Suprapubic skin (tissue), 4 donors: Measurements from ENCODE around the gene SLC38A11.
"Not testable (repeated sequence)": the region's sequence is repeated elsewhere in the genome, so short reads cannot be mapped to it uniquely, and the experiment has no call there.

Experiments
- CTCF ChIP-seq, 2 donors: fragments of 200-600 bp in 1 of 2; fragments of 450-650 bp in 1 of 2; sonication (generic) in 1 of 2; IDR thresholded peaks; one replicate each; pipeline ENCODE4 v1.5.1; 2016 to 2019; ENCODE audit warnings: antibody characterized with exemption in 2 of 2, mild to moderate bottlenecking in 1 of 2, moderate library complexity in 1 of 2
- EP300 ChIP-seq: sonication (generic); formaldehyde crosslinking; IDR thresholded peaks from one replicate; pipeline ENCODE4 v1.6.1; 2017; ENCODE audit warnings: antibody characterized with exemption
- POLR2A ChIP-seq, 2 donors: fragments of 450-650 bp; IDR thresholded peaks; one replicate each; pipeline ENCODE4 v1.6.1; 2017; ENCODE audit warnings: antibody characterized with exemption in 2 of 2, mild to moderate bottlenecking in 2 of 2, moderate library complexity in 2 of 2
- POLR2AphosphoS5 ChIP-seq, 3 donors: sonication (generic); formaldehyde crosslinking; IDR thresholded peaks; one replicate each; pipeline ENCODE4 v1.6.1; 2017; ENCODE audit warnings: antibody characterized with exemption in 3 of 3

GRCh38 chr2:164976875-164977470, 21.6 kb upstream of the SLC38A11 start:
- TF ChIP-seq CTCF (IDR thresholded peaks at IDR 0.05); POLR2AphosphoS5 (IDR thresholded peaks at IDR 0.05); POLR2A (IDR thresholded peaks at IDR 0.05); EP300: not testable (repeated sequence)
